Body of pancreas (tissue), 4 donors: ENCODE data around the gene BEST3.

Experiments used
- CTCF ChIP-seq, 7 experiments: fragments of 450-650 bp in 4 of 7; fragments of 200-600 bp in 3 of 7; sonication (generic) in 3 of 7; IDR thresholded peaks; one replicate each; pipeline ENCODE4 v1.5.1; 2016 to 2019; ENCODE audit warnings: antibody characterized with exemption in 7 of 7
- POLR2A ChIP-seq, 3 donors: fragments of 450-650 bp; IDR thresholded peaks; one replicate each; pipeline ENCODE4 v1.6.1; 2016; ENCODE audit warnings: antibody characterized with exemption in 3 of 3, mild to moderate bottlenecking in 2 of 3

DNA sequence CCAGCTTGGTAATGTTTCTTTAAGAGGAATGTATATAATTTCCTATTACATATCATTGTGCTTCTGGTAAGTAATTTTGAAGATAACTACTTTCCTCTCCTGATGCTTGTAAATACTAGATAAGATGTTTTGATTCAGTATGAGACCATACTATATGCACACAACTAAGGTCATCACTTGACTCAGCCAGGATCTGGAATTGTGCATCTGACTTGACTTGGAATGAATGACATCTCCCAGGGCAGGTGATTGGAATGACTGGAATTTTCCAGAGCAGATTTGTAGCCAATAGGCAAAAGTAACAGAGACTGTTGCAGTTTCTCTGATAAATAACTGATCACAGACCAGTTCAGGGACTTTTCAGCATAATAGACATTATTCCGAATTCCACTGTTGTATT lies 11.1 kb downstream of the BEST3 start:
- TF ChIP-seq CTCF (IDR thresholded peaks at IDR 0.05) (no peak), POLR2A (IDR thresholded peaks at IDR 0.05) (no peak)
